A673 (cell line): ENCODE results near the gene GTPBP1. TPM values are rescaled to one million over a fixed set of nuclear protein-coding genes. Genes with fewer than 3 reads are reported as not detected.

ENCODE experiments used
- BruUV-seq: library from RNA; stranded (reverse); fragments of 400-500 nt; replicated peaks from 2 replicates; lab custom pipeline; 2021; lab: Mats Ljungman, UMichigan
- CTCF ChIA-PET: fragments of 300-600 bp; sonication (Branson Sonifier 250); formaldehyde crosslinking; loops from one replicate; lab custom pipeline; 2022; ENCODE audit warnings: antibody characterized with exemption; lab: Charles Lee
- POLR2A ChIA-PET: fragments of 300-600 bp; sonication (Branson Sonifier 250); formaldehyde crosslinking; loops from one replicate; lab custom pipeline; 2022; ENCODE audit warnings: antibody characterized with exemption; ENCODE audit not compliant: low non-redundant PET; lab: Charles Lee
- DNase-seq: peaks from one replicate; pipeline ENCODE4 v3.0.0-alpha.2; 2015; ENCODE audit warnings: low spot score
- H3K27ac ChIP-seq: fragments of 200-600 bp; sonication (generic); 2 replicates; pipeline ENCODE4 v1.5.1; 2016; ENCODE audit warnings: mixed run types, low read depth, mild to moderate bottlenecking, mixed read lengths, antibody characterized with exemption, low read length; ENCODE audit not compliant: poor library complexity, severe bottlenecking
- H3K27me3 ChIP-seq: fragments of 200-600 bp; sonication (generic); replicated peaks from 2 replicates; pipeline ENCODE4 v1.6.1; 2017; ENCODE audit warnings: mixed run types, low read depth, mild to moderate bottlenecking, mixed read lengths, antibody characterized with exemption, low read length; ENCODE audit not compliant: insufficient read depth, poor library complexity
- H3K36me3 ChIP-seq: fragments of 200-600 bp; sonication (generic); 2 replicates; pipeline ENCODE4 v1.6.1; 2016; ENCODE audit warnings: mixed run types, mild to moderate bottlenecking, mixed read lengths, antibody characterized with exemption, low read length; ENCODE audit not compliant: insufficient read depth, poor library complexity, severe bottlenecking
- H3K4me1 ChIP-seq: fragments of 200-600 bp; sonication (generic); 2 replicates; pipeline ENCODE4 v1.6.1; 2017; ENCODE audit warnings: mixed run types, mild to moderate bottlenecking, mixed read lengths, antibody characterized with exemption, low read length; ENCODE audit not compliant: insufficient read depth, poor library complexity, severe bottlenecking
- H3K4me3 ChIP-seq: fragments of 200-600 bp; sonication (generic); 2 replicates; pipeline ENCODE4 v1.5.1; 2016; ENCODE audit warnings: low read depth, mixed run types, mild to moderate bottlenecking, mixed read lengths, low read length; ENCODE audit not compliant: poor library complexity, severe bottlenecking
- H3K9me3 ChIP-seq: fragments of 200-600 bp; sonication (generic); 2 replicates; pipeline ENCODE4 v1.6.1; 2016; ENCODE audit warnings: mixed run types, low read depth, mild to moderate bottlenecking, mixed read lengths, antibody characterized with exemption, low read length; ENCODE audit not compliant: poor library complexity, severe bottlenecking
- CTCF ChIP-seq: fragments of 300-800, 200-600 bp; sonication (generic); conservative IDR thresholded peaks from 2 replicates; pipeline ENCODE4 v1.5.1; 2017; ENCODE audit warnings: low read depth, mild to moderate bottlenecking, antibody characterized with exemption, low read length, moderate library complexity, mixed read lengths
- EZH2 ChIP-seq: fragments of 200-600 bp; sonication (generic); IDR thresholded peaks from 2 replicates; pipeline ENCODE4 v1.6.1; 2017; ENCODE audit warnings: borderline replicate concordance, low read depth, mild to moderate bottlenecking, mixed read lengths, antibody characterized with exemption, low read length; ENCODE audit not compliant: poor library complexity, severe bottlenecking
- intact Hi-C: fragments of 100-400 bp; cut with micrococcal nuclease; formaldehyde crosslinking; loops from one replicate; pipeline ENCODE4 v1.10.0; 2022; ENCODE audit not compliant: unreplicated experiment
- total RNA-seq: library from RNA; stranded (reverse); gene quantifications from 2 replicates; pipeline ENCODE4 v1.2.3, GENCODE V29; 2021

Gene GTPBP1
- total RNA-seq, 1 experiment from 2014 or later, result 88.2 TPM

DNA sequence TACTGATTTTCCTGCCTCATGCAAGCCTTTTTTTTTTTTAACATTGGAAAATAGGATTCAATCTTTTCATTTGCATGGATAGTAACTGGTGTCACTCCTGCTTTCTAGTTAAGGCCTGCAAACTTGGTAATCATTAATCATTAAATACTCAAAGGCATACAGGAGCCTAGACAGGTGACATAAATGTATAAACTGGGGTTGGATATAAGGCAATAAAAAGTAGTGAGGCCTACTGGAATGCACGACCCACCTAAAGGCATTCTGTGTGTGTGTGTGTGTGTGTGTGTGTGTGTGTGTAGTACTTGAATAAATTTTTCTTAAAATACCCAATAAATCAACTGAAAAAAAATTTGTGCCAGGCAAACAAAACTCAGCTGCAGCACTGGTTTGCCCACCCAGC lies 16.1 kb upstream of the GTPBP1 start:
- TF ChIP-seq EZH2 (no peak), CTCF (no peak)
- ChIA-PET POLR2A (no interaction called here), CTCF (interaction anchor here (0.6 kb wide), 1 partner anchor 8 kb away, joined by 3 read pairs; the partner anchor contains the start of gene TOMM22)
- H3K4me3 ChIP-seq, result no peak overlapping the region
- BruUV-seq, result no TSS peak
- no peaks in the 10 kb centered on the region for H3K27me3 ChIP-seq
- DNase-seq, result no peak
- H3K9me3 ChIP-seq, result no peaks in the 10 kb centered on the region
- intact Hi-C loops, result no loop called here
- H3K27ac ChIP-seq, result no peak overlapping the region
- no peaks in the 10 kb centered on the region for H3K4me1 ChIP-seq
- H3K36me3 ChIP-seq, result peaks cover 58% of the 10 kb centered on the region

- POLR2A ChIA-PET, result no interaction called here
- peaks cover 21% of the 10 kb centered on the region for H3K36me3 ChIP-seq
- CTCF ChIA-PET, result no interaction called here
- no peak for DNase-seq
- no peak overlapping the region for H3K27ac ChIP-seq
- H3K9me3 ChIP-seq, result no peaks in the 10 kb centered on the region
- H3K4me3 ChIP-seq, result no peak overlapping the region
- TF ChIP-seq CTCF, result no peak
- TF ChIP-seq EZH2, result no peak
- intact Hi-C loops, result no loop called here
- peaks cover 14% of the 10 kb centered on the region for H3K4me1 ChIP-seq
- no peaks in the 10 kb centered on the region for H3K27me3 ChIP-seq
- no TSS peak for BruUV-seq
Observed at GRCh38 chr22:38694049-38694448, 11.7 kb upstream of the GTPBP1 start.

DNA sequence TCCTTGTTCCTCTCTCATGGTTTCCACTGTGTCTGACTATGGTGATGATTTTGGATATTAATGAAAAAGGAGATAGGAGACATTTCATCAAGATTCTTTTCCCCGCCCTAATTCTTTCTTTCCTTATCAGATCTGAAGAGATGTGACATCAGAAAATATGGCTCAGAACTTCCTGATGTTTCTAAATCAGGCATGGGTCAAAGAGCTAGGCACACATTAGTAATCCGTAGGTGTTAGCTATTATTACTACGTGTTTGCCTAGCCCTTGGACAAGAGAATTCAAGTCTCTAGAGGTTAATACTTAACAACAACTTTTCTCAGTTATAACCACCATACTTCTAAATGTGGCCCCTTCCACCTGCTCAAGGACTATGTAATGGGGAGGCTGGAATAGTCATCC lies 10.8 kb upstream of the GTPBP1 start:
- no peaks in the 10 kb centered on the region for H3K27me3 ChIP-seq
- no peak overlapping the region for H3K27ac ChIP-seq
- TF ChIP-seq CTCF, result no peak
- no peak for TF ChIP-seq EZH2
- no TSS peak for BruUV-seq
- peaks cover 14% of the 10 kb centered on the region for H3K4me1 ChIP-seq
- ChIA-PET CTCF (no interaction called here), POLR2A (interaction anchor here (0.6 kb wide), 1 partner anchor 244 kb away, joined by 3 read pairs; no protein-coding TSS in a partner anchor)
- no peaks in the 10 kb centered on the region for H3K9me3 ChIP-seq
- H3K36me3 ChIP-seq, result peaks cover 14% of the 10 kb centered on the region
- DNase-seq, result no peak
- intact Hi-C loops, result no loop called here
- no peak overlapping the region for H3K4me3 ChIP-seq
